ENCODE measurements around the gene PLCB1.

DNA sequence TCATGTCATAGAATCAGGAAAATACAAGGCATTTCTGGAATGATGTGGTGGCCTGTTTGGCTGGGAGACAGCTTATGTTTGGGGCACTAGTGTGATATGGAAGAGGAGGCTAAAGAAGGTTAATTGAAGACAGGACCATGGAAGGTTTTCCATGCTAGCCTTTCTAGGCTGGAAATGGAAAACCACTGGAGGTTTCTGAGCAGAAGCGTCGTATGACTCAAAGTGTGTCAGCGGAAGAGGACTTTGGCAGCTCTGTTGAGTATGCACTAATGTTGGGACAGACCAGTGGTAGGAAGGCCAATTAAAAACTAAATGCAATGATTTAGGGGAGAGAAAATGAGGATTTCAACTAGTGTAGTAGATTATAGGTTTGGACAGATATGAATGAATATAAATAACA lies 413.1 kb downstream of the PLCB1 start:
- TF ChIP-seq, protein P1, sequence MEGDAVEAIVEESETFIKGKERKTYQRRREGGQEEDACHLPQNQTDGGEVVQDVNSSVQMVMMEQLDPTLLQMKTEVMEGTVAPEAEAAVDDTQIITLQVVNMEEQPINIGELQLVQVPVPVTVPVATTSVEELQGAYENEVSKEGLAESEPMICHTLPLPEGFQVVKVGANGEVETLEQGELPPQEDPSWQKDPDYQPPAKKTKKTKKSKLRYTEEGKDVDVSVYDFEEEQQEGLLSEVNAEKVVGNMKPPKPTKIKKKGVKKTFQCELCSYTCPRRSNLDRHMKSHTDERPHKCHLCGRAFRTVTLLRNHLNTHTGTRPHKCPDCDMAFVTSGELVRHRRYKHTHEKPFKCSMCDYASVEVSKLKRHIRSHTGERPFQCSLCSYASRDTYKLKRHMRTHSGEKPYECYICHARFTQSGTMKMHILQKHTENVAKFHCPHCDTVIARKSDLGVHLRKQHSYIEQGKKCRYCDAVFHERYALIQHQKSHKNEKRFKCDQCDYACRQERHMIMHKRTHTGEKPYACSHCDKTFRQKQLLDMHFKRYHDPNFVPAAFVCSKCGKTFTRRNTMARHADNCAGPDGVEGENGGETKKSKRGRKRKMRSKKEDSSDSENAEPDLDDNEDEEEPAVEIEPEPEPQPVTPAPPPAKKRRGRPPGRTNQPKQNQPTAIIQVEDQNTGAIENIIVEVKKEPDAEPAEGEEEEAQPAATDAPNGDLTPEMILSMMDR (conservative IDR thresholded peaks at IDR 0.05; ENCODE audit: low read depth, low read length): no peak
- TF ChIP-seq EZH2 (IDR thresholded peaks at IDR 0.05; ENCODE audit: low read length, unreplicated experiment): no peak

Measured in PC-3 (cell line).